Heart left ventricle (tissue), 16 donors: ENCODE results near the gene ENTHD1. TPM values are rescaled to one million over a fixed set of nuclear protein-coding genes. Genes with fewer than 3 reads are reported as not detected.

Experiments used
- ATAC-seq, 4 donors: fragments of 200-7000 bp; cut with Tn5 transposase; one replicate each; pipeline ENCODE4 v1.9.1; 2020 to 2022; ENCODE audit warnings: moderate library complexity in 4 of 4, mild to moderate bottlenecking in 3 of 4, moderate number of reproducible peaks in 1 of 4
- DNase-seq, 5 donors: peaks; one replicate each; pipeline ENCODE4 v3.0.0-alpha.2; 2020
- H3K27ac ChIP-seq, 12 donors: fragments of 200-600 bp; sonication (generic) in 4 of 12; one replicate each; pipeline versions ENCODE4 v1.5.0 to v1.8.0; 2016 to 2022; ENCODE audit warnings: mild to moderate bottlenecking in 2 of 12
- H3K27me3 ChIP-seq, 9 donors: fragments of 200-600 bp; sonication (generic) in 2 of 9; one replicate each; pipeline versions ENCODE4 v1.5.1 to v1.8.0; 2016 to 2022; ENCODE audit warnings: mild to moderate bottlenecking in 3 of 9
- H3K36me3 ChIP-seq, 9 donors: fragments of 200-600 bp; sonication (generic) in 2 of 9; one replicate each; pipeline versions ENCODE4 v1.5.0 to v1.8.0; 2018 to 2022; ENCODE audit warnings: mild to moderate bottlenecking in 2 of 9
- H3K4me1 ChIP-seq, 12 donors: fragments of 200-600 bp; sonication (generic) in 4 of 12; one replicate each; pipeline versions ENCODE4 v1.5.0 to v1.8.0; 2016 to 2022; ENCODE audit warnings: mild to moderate bottlenecking in 3 of 12
- H3K4me3 ChIP-seq, 12 donors: fragments of 200-600 bp; sonication (generic) in 4 of 12; one replicate each; pipeline versions ENCODE4 v1.5.0 to v1.8.0; 2017 to 2022; ENCODE audit warnings: mild to moderate bottlenecking in 9 of 12, moderate library complexity in 4 of 12
- H3K9me3 ChIP-seq, 12 donors: fragments of 200-600 bp; sonication (generic) in 4 of 12; one replicate each; pipeline versions ENCODE4 v1.5.0 to v1.8.0; 2016 to 2022; ENCODE audit warnings: mild to moderate bottlenecking in 1 of 12
- POLR2A ChIP-seq, 2 donors: fragments of 450-650 bp; IDR thresholded peaks; one replicate each; pipeline ENCODE4 v1.6.1; 2017; ENCODE audit warnings: antibody characterized with exemption in 2 of 2, mild to moderate bottlenecking in 2 of 2, moderate library complexity in 2 of 2
- WGBS, 4 donors: extraction: QIAGEN DNeasy Blood & Tissue Kit in 2 of 4; methylation state at CpG; one replicate each; pipeline versions ENCODE4 v1.1.5 to v1.1.7; 2013 to 2018; 5-methylcytosine and 5-hydroxymethylcytosine counted together
- intact Hi-C, 10 donors: fragments of 100-400 bp; cut with DNase I; formaldehyde crosslinking; loops; one replicate each; pipeline versions ENCODE4 v1.11.1 to v1.14.2; 2022
- polyA plus RNA-seq, 2 donors: library from polyadenylated mRNA; stranded (reverse); fragments of 200-250 nt; gene quantifications; one replicate each; pipeline ENCODE4 v1.2.3, GENCODE V29; 2013
- total RNA-seq, 9 donors: library from RNA; depleted of rRNA in 2 of 9; stranded (reverse); fragments of >200 nt in 2 of 9; fragmentation: NEBNext Ultra II Directional in 3 of 9; extraction: Animal tissue kit (Norgen Biotek cat#: 25700) in 3 of 9; gene quantifications; one replicate each; pipeline versions ENCODE4 v1.1.0 to v1.2.4, GENCODE V29; 2016 to 2023
- TF ChIP-seq, protein P1 (sequence below), 12 donors: fragments of 200-600 bp; sonication (generic) in 4 of 12; IDR thresholded peaks; one replicate each; pipeline versions ENCODE4 v1.5.0 to v1.8.0; 2018 to 2022; ENCODE audit warnings: antibody characterized with exemption in 12 of 12, mild to moderate bottlenecking in 5 of 12
- donor health status: ischemic (EF 13 %, LVEDD 7.1; RV severe dilation, severe dysfunction).
- donor health status: healthy with polysubstance abuse.
- donor health status: DM: no; HTN: yes; CAD: no.
- donor health status: DM: no; HTN: no; CAD: no.
- donor health status: ischemic (EF 25% LVEDD 6.9; RV normal size, moderate dysfunction).
- donor health status: ischemic (EF 25% LVEDD 5.7; RV mildly dilated, moderate dysfunction).
- donor health status: healthy.
- donor health status: DM: yes; HTN: yes; CAD: no.
- donor health status: ischemic (EF 35%, LVEDD 5.7; RV mildly dilated, moderate dysfunction).
- donor health status: nonischemic (EF 11% LVEDD 7.7; RV severe dilation, severe dysfunction).
- donor health status: DM: yes; HTN: yes; CAD: no.
- donor health status: PGD.
- donor health status: ischemic (EF 29% LVEDD 5.4; RV normal size, mild dysfunction).
- donor health status: nonischemic (EF 23%, LVEDD 6.1; RV moderate dilation, normal function).

The ENTHD1 gene
- total and polyA plus RNA-seq, 11 donors: not detected

DNA sequence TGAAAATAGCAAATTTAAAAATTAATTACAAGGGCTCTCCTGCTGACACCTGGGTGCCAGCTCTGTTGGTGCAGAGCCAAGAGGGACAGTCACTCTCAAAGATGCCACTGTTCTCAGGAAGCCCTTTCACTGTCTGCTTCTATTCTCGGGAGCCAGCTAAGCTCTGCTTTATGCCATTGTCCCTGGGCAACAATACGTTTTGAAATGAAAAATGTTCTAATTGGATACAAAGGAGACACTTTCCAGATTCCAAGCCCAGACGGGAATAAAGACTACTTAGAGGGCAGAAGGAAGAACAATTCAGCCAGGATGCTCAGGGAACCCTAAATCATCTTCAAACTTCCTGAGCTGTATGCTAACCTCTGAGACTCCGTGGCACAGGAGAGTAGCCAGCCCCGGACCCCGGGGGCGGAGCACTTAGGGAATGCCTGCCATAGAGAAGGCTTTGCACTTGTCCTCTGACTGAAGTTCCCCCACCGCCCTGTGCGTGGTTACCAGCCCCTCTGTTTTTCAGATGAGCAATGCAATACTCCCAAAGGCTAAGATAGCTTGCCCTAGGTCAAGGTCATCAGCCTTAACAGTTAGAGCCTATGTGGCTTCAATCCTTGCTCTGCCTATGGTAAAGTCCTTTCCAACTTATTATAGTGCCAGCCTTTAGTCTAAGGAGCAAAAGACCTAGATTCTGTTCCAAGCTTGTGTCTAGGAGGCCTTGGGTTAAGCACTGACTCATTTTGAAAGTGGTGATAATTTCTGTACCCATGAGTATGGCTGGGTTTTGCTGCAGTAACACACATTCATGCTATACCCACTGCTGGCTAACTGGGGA, 172.1 kb downstream of the ENTHD1 start:
- intact Hi-C loops: no loop called here
- 46 to 55% (median 49%) methylated on average over 9 of the region's 9 CpGs for WGBS, 4 donors
- Histone ChIP-seq H3K27me3 (peaks cover 0 to 20% (median 0%) of the 10 kb centered on the region in 9 donors), H3K9me3 (no peaks in the 10 kb centered on the region), H3K36me3 (no peaks in the 10 kb centered on the region), H3K4me1 (no peaks in the 10 kb centered on the region), H3K4me3 (no peak overlapping the region), H3K27ac (no peak overlapping the region)
- ATAC-seq (no peak), DNase-seq (no peak)
- TF ChIP-seq, protein P1, sequence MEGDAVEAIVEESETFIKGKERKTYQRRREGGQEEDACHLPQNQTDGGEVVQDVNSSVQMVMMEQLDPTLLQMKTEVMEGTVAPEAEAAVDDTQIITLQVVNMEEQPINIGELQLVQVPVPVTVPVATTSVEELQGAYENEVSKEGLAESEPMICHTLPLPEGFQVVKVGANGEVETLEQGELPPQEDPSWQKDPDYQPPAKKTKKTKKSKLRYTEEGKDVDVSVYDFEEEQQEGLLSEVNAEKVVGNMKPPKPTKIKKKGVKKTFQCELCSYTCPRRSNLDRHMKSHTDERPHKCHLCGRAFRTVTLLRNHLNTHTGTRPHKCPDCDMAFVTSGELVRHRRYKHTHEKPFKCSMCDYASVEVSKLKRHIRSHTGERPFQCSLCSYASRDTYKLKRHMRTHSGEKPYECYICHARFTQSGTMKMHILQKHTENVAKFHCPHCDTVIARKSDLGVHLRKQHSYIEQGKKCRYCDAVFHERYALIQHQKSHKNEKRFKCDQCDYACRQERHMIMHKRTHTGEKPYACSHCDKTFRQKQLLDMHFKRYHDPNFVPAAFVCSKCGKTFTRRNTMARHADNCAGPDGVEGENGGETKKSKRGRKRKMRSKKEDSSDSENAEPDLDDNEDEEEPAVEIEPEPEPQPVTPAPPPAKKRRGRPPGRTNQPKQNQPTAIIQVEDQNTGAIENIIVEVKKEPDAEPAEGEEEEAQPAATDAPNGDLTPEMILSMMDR (IDR thresholded peaks at IDR 0.05): no peak
- no peak for TF ChIP-seq POLR2A (IDR thresholded peaks at IDR 0.05)

GRCh38 chr22:39719559-39720450, 173.8 kb downstream of the ENTHD1 start:
- H3K4me1 ChIP-seq: no peaks in the 10 kb centered on the region
- H3K27ac ChIP-seq: no peak overlapping the region
- no peaks in the 10 kb centered on the region for H3K9me3 ChIP-seq
- ATAC-seq: no peak
- H3K27me3 ChIP-seq: peaks cover 0 to 17% (median 0%) of the 10 kb centered on the region in 9 donors
- H3K36me3 ChIP-seq: no peaks in the 10 kb centered on the region
- DNase-seq: no peak
- intact Hi-C loops: no loop called here
- H3K4me3 ChIP-seq: no peak overlapping the region
- TF ChIP-seq POLR2A (IDR thresholded peaks at IDR 0.05): no peak
- TF ChIP-seq, protein P1 (IDR thresholded peaks at IDR 0.05): no peak
- WGBS, 4 donors: 64 to 76% (median 72%) methylated on average over 15 of the region's 15 CpGs

GRCh38 chr22:39718921-39719475, 174.6 kb downstream of the ENTHD1 start:
- Histone ChIP-seq H3K4me3 (no peak overlapping the region), H3K9me3 (no peaks in the 10 kb centered on the region), H3K27me3 (peaks cover 0 to 17% (median 0%) of the 10 kb centered on the region in 9 donors), H3K36me3 (no peaks in the 10 kb centered on the region), H3K27ac (no peak overlapping the region), H3K4me1 (no peaks in the 10 kb centered on the region)
- DNase-seq: no peak
- TF ChIP-seq, protein P1 (IDR thresholded peaks at IDR 0.05): no peak
- no peak for TF ChIP-seq POLR2A (IDR thresholded peaks at IDR 0.05)
- no peak for ATAC-seq
- WGBS, 4 donors: 84 to 94% (median 88%) methylated on average over 7 to 8 of the region's 8 CpGs
- intact Hi-C loops: no loop called here

GRCh38 chr22:39718206-39718605, 175.4 kb downstream of the ENTHD1 start:
- ATAC-seq (no peak), DNase-seq (no peak)
- intact Hi-C loops: no loop called here

More at GRCh38 chr22:39718206-39718605, 175.4 kb downstream of the ENTHD1 start:
- no peak overlapping the region for H3K27ac ChIP-seq
- TF ChIP-seq, protein P1 (IDR thresholded peaks at IDR 0.05): no peak
- no peak for TF ChIP-seq POLR2A (IDR thresholded peaks at IDR 0.05)
- H3K4me3 ChIP-seq: no peak overlapping the region
- H3K4me1 ChIP-seq: no peaks in the 10 kb centered on the region
- H3K9me3 ChIP-seq: no peaks in the 10 kb centered on the region
- H3K36me3 ChIP-seq: no peaks in the 10 kb centered on the region
- peaks cover 0 to 17% (median 0%) of the 10 kb centered on the region in 9 donors for H3K27me3 ChIP-seq
- 83 to 86% (median 85%) methylated on average over 7 of the region's 7 CpGs for WGBS, 4 donors
